PC-9 (cell line): ENCODE measurements around the gene DEUP1.

ENCODE experiments used
- EZH2 ChIP-seq: fragments of 200-600 bp; sonication (generic); IDR thresholded peaks from 2 replicates; pipeline ENCODE4 v1.8.0; 2017; ENCODE audit warnings: antibody characterized with exemption, low read depth
- TF ChIP-seq, protein P1 (sequence below): fragments of 200-600 bp; sonication (generic); conservative IDR thresholded peaks from 2 replicates; pipeline ENCODE4 v1.6.1; 2017; ENCODE audit warnings: mixed run types, antibody characterized with exemption, mild to moderate bottlenecking, moderate library complexity

DNA sequence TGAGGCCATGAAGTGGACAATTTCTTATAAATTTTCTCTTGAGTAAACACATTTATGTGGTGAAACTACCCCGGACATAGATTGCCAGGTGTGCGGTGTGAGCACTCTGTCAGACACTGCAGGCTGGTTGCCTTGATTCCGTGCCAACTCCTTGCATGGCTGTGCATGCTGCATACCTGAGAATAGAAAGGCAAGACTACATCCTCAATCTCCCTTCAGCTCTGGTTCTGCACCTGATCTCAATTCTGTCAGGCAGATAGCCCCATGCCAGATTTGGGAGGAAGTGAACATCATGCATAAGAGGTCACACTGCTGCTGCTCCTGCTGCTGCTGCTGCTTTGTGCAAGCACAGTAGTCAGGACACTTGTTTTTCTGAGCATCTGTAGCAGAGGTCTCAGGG lies 42.5 kb upstream of the DEUP1 start:
- TF ChIP-seq, protein P1, sequence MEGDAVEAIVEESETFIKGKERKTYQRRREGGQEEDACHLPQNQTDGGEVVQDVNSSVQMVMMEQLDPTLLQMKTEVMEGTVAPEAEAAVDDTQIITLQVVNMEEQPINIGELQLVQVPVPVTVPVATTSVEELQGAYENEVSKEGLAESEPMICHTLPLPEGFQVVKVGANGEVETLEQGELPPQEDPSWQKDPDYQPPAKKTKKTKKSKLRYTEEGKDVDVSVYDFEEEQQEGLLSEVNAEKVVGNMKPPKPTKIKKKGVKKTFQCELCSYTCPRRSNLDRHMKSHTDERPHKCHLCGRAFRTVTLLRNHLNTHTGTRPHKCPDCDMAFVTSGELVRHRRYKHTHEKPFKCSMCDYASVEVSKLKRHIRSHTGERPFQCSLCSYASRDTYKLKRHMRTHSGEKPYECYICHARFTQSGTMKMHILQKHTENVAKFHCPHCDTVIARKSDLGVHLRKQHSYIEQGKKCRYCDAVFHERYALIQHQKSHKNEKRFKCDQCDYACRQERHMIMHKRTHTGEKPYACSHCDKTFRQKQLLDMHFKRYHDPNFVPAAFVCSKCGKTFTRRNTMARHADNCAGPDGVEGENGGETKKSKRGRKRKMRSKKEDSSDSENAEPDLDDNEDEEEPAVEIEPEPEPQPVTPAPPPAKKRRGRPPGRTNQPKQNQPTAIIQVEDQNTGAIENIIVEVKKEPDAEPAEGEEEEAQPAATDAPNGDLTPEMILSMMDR = no peak
- no peak for TF ChIP-seq EZH2
